Right ventricle myocardium inferior (tissue), 1 donor: ENCODE measurements around the gene CREB5. TPM values are rescaled to one million over a fixed set of nuclear protein-coding genes. Genes with fewer than 3 reads are reported as not detected.

ENCODE experiments used
- ATAC-seq: fragments of 200-7000 bp; cut with Tn5 transposase; one replicate; pipeline ENCODE4 v1.9.1; 2020; ENCODE audit warnings: mild to moderate bottlenecking, moderate library complexity
- DNase-seq: peaks from one replicate; pipeline ENCODE4 v3.0.0; 2021; ENCODE audit errors: missing footprints
- intact Hi-C: fragments of 100-400 bp; cut with DNase I; formaldehyde crosslinking; loops from one replicate; pipeline ENCODE4 v1.11.0; 2022
- total RNA-seq: library from RNA; stranded (reverse); fragmentation: NEBNext Ultra II Directional; extraction: Animal tissue kit (Norgen Biotek cat#: 25700); gene quantifications from one replicate; pipeline ENCODE4 v1.2.1, GENCODE V29; 2021
- donor health status: DM: no; HTN: yes; CAD: no; lungs with severe emphysema.

The CREB5 gene
- total RNA-seq, 1 donor from 2014 or later: 4.8 TPM

- DNase-seq (no peak), ATAC-seq (peak; percentile 59)
- intact Hi-C loops: no loop called here
Observed at GRCh38 chr7:28669330-28669729, 257.0 kb downstream of the CREB5 start.

GRCh38 chr7:28671526-28671925, 259.2 kb downstream of the CREB5 start:
- DNase-seq: no peak
- intact Hi-C loops: no loop called here
- ATAC-seq: no peak

GRCh38 chr7:28672397-28672797, 260.1 kb downstream of the CREB5 start:
- no peak for ATAC-seq
- intact Hi-C loops: no loop called here
- no peak for DNase-seq

GRCh38 chr7:28674359-28674782, 262.1 kb downstream of the CREB5 start:
- intact Hi-C loops: no loop called here
- DNase-seq (no peak), ATAC-seq (no peak)

- ATAC-seq (no peak), DNase-seq (no peak)
- intact Hi-C loops: no loop called here
Observed at GRCh38 chr7:28675429-28675828, 263.1 kb downstream of the CREB5 start.

- ATAC-seq (no peak), DNase-seq (no peak)
- intact Hi-C loops: no loop called here
Observed at GRCh38 chr7:28677668-28678067, 265.4 kb downstream of the CREB5 start.

- intact Hi-C loops: no loop called here
- no peak for ATAC-seq
- no peak for DNase-seq
Observed at GRCh38 chr7:28678431-28678965, 266.2 kb downstream of the CREB5 start.

GRCh38 chr7:28681693-28682310, 269.5 kb downstream of the CREB5 start:
- intact Hi-C loops: loop anchor here (10.0 kb wide), 1 partner anchor 173 kb away; no protein-coding TSS in a partner anchor
- no peak for ATAC-seq
- DNase-seq: no peak

- peak; percentile 61 for DNase-seq
- ATAC-seq: peak; percentile 21
- intact Hi-C loops: loop anchor here (10.0 kb wide), 1 partner anchor 172 kb away; no protein-coding TSS in a partner anchor
Observed at GRCh38 chr7:28682801-28683200, 270.5 kb downstream of the CREB5 start.

- DNase-seq: no peak
- intact Hi-C loops: loop anchor here (5.0 to 10.0 kb wide), 4 partner anchors 57 to 277 kb away; no protein-coding TSS in a partner anchor
- ATAC-seq: no peak
Observed at GRCh38 chr7:28684650-28685241, 272.4 kb downstream of the CREB5 start.

GRCh38 chr7:28685242-28685643, 272.9 kb downstream of the CREB5 start:
- ATAC-seq (no peak), DNase-seq (peak; percentile 64)
- intact Hi-C loops: loop anchor here (5.0 to 10.0 kb wide), 4 partner anchors 58 to 278 kb away; no protein-coding TSS in a partner anchor

- ATAC-seq (peak; percentile 94), DNase-seq (peak; percentile 92)
- intact Hi-C loops: loop anchor here (5.0 to 10.0 kb wide), 4 partner anchors 59 to 279 kb away; no protein-coding TSS in a partner anchor
Observed at GRCh38 chr7:28685644-28686417, 273.5 kb downstream of the CREB5 start.

GRCh38 chr7:28686418-28686800, 274.1 kb downstream of the CREB5 start:
- intact Hi-C loops: loop anchor here (5.0 to 10.0 kb wide), 4 partner anchors 59 to 279 kb away; no protein-coding TSS in a partner anchor
- DNase-seq: no peak
- peak; percentile 44 for ATAC-seq

GRCh38 chr7:28687537-28687936, 275.2 kb downstream of the CREB5 start:
- DNase-seq (no peak), ATAC-seq (no peak)
- intact Hi-C loops: loop anchor here (5.0 to 10.0 kb wide), 4 partner anchors 60 to 280 kb away; no protein-coding TSS in a partner anchor

GRCh38 chr7:28688174-28688573, 275.9 kb downstream of the CREB5 start:
- ATAC-seq: no peak

GRCh38 chr7:28688651-28689050, 276.3 kb downstream of the CREB5 start:
- ATAC-seq: peak; percentile 13
- intact Hi-C loops: loop anchor here (5.0 to 10.0 kb wide), 4 partner anchors 59 to 281 kb away; no protein-coding TSS in a partner anchor
- DNase-seq: peak; percentile 68

More at GRCh38 chr7:28688174-28688573, 275.9 kb downstream of the CREB5 start:
- no peak for DNase-seq
- intact Hi-C loops: loop anchor here (5.0 to 10.0 kb wide), 4 partner anchors 59 to 281 kb away; no protein-coding TSS in a partner anchor

- DNase-seq: no peak
- intact Hi-C loops: no loop called here
- ATAC-seq: peak; percentile 45
Observed at GRCh38 chr7:28695300-28696295, 283.3 kb downstream of the CREB5 start.
